WTC11 (cell line): ENCODE results near the gene ARF5. TPM values are rescaled to one million over a fixed set of nuclear protein-coding genes. Genes with fewer than 3 reads are reported as not detected.

Experiments
- ATAC-seq: fragments of 200-7000 bp; cut with Tn5 transposase; 2 replicates; pipeline ENCODE4 v1.10.0; 2021; ENCODE audit warnings: mild to moderate bottlenecking, moderate library complexity
- CTCF ChIA-PET: fragments of 300-600 bp; sonication (Branson Sonifier 250); formaldehyde crosslinking; loops from one replicate; lab custom pipeline; 2021; ENCODE audit warnings: antibody characterized with exemption; lab: Charles Lee
- POLR2A ChIA-PET: fragments of 350-600 bp; sonication (Branson Sonifier 250); formaldehyde crosslinking; loops from one replicate; lab custom pipeline; 2021; ENCODE audit warnings: antibody characterized with exemption; lab: Charles Lee
- DNase-seq: peaks from one replicate; pipeline ENCODE4 v3.0.0; 2021; ENCODE audit warnings: low spot score
- H3K27ac Mint-ChIP-seq: 2 replicates; pipeline ENCODE4 v1.8.0; 2021; ENCODE audit warnings: mixed read lengths
- H3K27me3 Mint-ChIP-seq: 2 replicates; pipeline ENCODE4 v1.8.0; 2021; ENCODE audit warnings: low read depth, mild to moderate bottlenecking, moderate library complexity, mixed read lengths
- H3K36me3 Mint-ChIP-seq: 2 replicates; pipeline ENCODE4 v1.8.0; 2021; ENCODE audit warnings: mixed read lengths
- H3K4me1 Mint-ChIP-seq: 2 replicates; pipeline ENCODE4 v1.8.0; 2022; ENCODE audit warnings: mixed read lengths
- H3K4me3 Mint-ChIP-seq: 2 replicates; pipeline ENCODE4 v1.8.0; 2021; ENCODE audit warnings: mild to moderate bottlenecking, moderate library complexity, mixed read lengths
- H3K9me3 Mint-ChIP-seq: 2 replicates; pipeline ENCODE4 v1.8.0; 2021; ENCODE audit warnings: mixed read lengths
- ARID4B ChIP-seq: sonication (generic); formaldehyde crosslinking; IDR thresholded peaks from 2 replicates; pipeline ENCODE4 v1.8.0; 2023; ENCODE audit warnings: missing genetic modification reagents, mild to moderate bottlenecking, borderline replicate concordance
- ATF3 ChIP-seq: sonication (generic); formaldehyde crosslinking; conservative IDR thresholded peaks from 2 replicates; pipeline ENCODE4 v1.8.1; 2022; ENCODE audit warnings: mild to moderate bottlenecking, missing genetic modification reagents
- CTCF ChIP-seq: fragments of 200-600 bp; IDR thresholded peaks from 2 replicates; pipeline ENCODE4 v1.8.0; 2022; ENCODE audit warnings: antibody characterized with exemption
- E2F4 ChIP-seq: sonication (generic); formaldehyde crosslinking; IDR thresholded peaks from 2 replicates; pipeline ENCODE4 v1.8.1; 2022; ENCODE audit warnings: low read depth, mild to moderate bottlenecking, moderate library complexity, missing genetic modification reagents, borderline replicate concordance
- ERG ChIP-seq: fragments of 250-450 bp; sonication (Bioruptor Pico); IDR thresholded peaks from 2 replicates; pipeline ENCODE4 v1.8.0; 2021; ENCODE audit warnings: mild to moderate bottlenecking
- HMGXB4 ChIP-seq: sonication (generic); formaldehyde crosslinking; IDR thresholded peaks from 2 replicates; pipeline ENCODE4 v1.8.1; 2023; ENCODE audit warnings: mild to moderate bottlenecking, moderate library complexity, missing genetic modification reagents
- JUN ChIP-seq: sonication (generic); formaldehyde crosslinking; IDR thresholded peaks from 2 replicates; pipeline ENCODE4 v1.8.0; 2023; ENCODE audit warnings: mild to moderate bottlenecking, missing genetic modification reagents
- MAX ChIP-seq: sonication (generic); formaldehyde crosslinking; IDR thresholded peaks from 2 replicates; pipeline ENCODE4 v1.8.0; 2022; ENCODE audit warnings: mild to moderate bottlenecking, missing genetic modification reagents
- MLX ChIP-seq: sonication (generic); formaldehyde crosslinking; IDR thresholded peaks from 2 replicates; pipeline ENCODE4 v1.8.1; 2023; ENCODE audit warnings: mild to moderate bottlenecking, missing genetic modification reagents, moderate library complexity
- NFE2L1 ChIP-seq: sonication (generic); formaldehyde crosslinking; IDR thresholded peaks from 2 replicates; pipeline ENCODE4 v1.8.1; 2023; ENCODE audit warnings: missing genetic modification reagents
- NR2C2 ChIP-seq: sonication (generic); formaldehyde crosslinking; IDR thresholded peaks from 2 replicates; pipeline ENCODE4 v1.8.0; 2022; ENCODE audit warnings: mild to moderate bottlenecking, missing genetic modification reagents
- PRRX2 ChIP-seq: fragments of 250-450 bp; sonication (Bioruptor Pico); IDR thresholded peaks from 2 replicates; pipeline ENCODE4 v1.8.0; 2021; ENCODE audit warnings: mild to moderate bottlenecking
- USF2 ChIP-seq: sonication (generic); formaldehyde crosslinking; IDR thresholded peaks from 2 replicates; pipeline ENCODE4 v1.8.1; 2023; ENCODE audit warnings: mild to moderate bottlenecking, missing genetic modification reagents, moderate library complexity
- ZBTB43 ChIP-seq: sonication (generic); formaldehyde crosslinking; IDR thresholded peaks from 2 replicates; pipeline ENCODE4 v1.8.1; 2023; ENCODE audit warnings: mild to moderate bottlenecking, missing genetic modification reagents
- ZNF532 ChIP-seq: fragments of 250-450 bp; sonication (Bioruptor Pico); IDR thresholded peaks from 2 replicates; pipeline ENCODE4 v1.9.0; 2021; ENCODE audit warnings: mild to moderate bottlenecking, borderline replicate concordance
- ZSCAN18 ChIP-seq: fragments of 250-450 bp; sonication (Bioruptor Pico); IDR thresholded peaks from 2 replicates; pipeline ENCODE4 v2.1.2; 2022; ENCODE audit warnings: mild to moderate bottlenecking, moderate library complexity
- total RNA-seq: library from RNA; stranded (reverse); gene quantifications from 3 replicates; pipeline ENCODE4 v1.2.3, GENCODE V29; 2021

The ARF5 gene
- total RNA-seq, 1 experiment from 2014 or later, result 167 TPM

- TF ChIP-seq ARID4B (no peak), NR2C2 (CRISPR knock-in tag) (no peak), ZBTB43 (no peak), HMGXB4 (CRISPR knock-in tag) (no peak), E2F4 (no peak), ZSCAN18 (CRISPR knock-in tag) (no peak), CTCF (no peak), USF2 (CRISPR knock-in tag) (no peak), ERG (CRISPR knock-in tag) (no peak), MLX (CRISPR knock-in tag) (no peak), MAX (CRISPR knock-in tag) (no peak), JUN (CRISPR knock-in tag) (no peak), PRRX2 (CRISPR knock-in tag) (no peak), ZNF532 (CRISPR knock-in tag) (no peak), NFE2L1 (no peak), ATF3 (no peak)
- peaks cover 17% of the 10 kb centered on the region for H3K9me3 Mint-ChIP-seq
- POLR2A ChIA-PET, result no interaction called here
- peaks cover 75% of the 10 kb centered on the region for H3K27me3 Mint-ChIP-seq
- no peak for DNase-seq
- no peak overlapping the region for H3K4me3 Mint-ChIP-seq
- CTCF ChIA-PET, result interaction anchor here (1.0 kb wide), 1 partner anchor 73 kb away, joined by 5 read pairs; no protein-coding TSS in a partner anchor
- no peaks in the 10 kb centered on the region for H3K4me1 Mint-ChIP-seq
- H3K36me3 Mint-ChIP-seq, result no peaks in the 10 kb centered on the region
- no peak for ATAC-seq
- no peak overlapping the region for H3K27ac Mint-ChIP-seq
These were observed 31.8 kb upstream of the ARF5 start for GRCh38 chr7:127556404-127556803.
